ENCODE data around the gene THSD8. TPM values are rescaled to one million over a fixed set of nuclear protein-coding genes. Genes with fewer than 3 reads are reported as not detected.
"Not testable (repeated sequence)": the region's sequence is repeated elsewhere in the genome, so short reads cannot be mapped to it uniquely, and the experiment has no call there.

Gene THSD8
- total RNA-seq, 1 donor from 2014 or later, result not detected

DNA sequence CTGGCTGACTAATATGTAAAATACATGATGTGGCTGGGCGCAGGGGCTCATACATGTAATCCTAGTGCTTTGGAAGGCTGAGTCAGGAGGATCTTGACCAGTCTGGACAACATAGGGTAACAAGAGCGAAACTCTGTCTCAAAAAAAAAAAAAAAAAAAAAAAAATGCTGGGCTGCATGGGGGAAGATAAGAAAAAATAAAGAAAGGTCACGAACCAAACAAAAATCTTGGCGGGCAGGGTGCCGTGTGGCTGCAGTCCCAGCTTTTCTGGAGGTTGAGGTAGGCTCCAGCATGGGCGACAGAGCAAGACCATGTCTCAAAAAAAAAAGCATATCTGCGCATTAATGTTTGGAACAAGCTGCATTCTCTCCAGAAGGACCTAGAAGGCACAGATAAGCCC, 13.2 kb downstream of the THSD8 start:
- no peaks in the 10 kb centered on the region for H4K20me1 ChIP-seq (ENCODE audit: low read depth)
- no peaks in the 10 kb centered on the region for H3K27me3 ChIP-seq
- H3K4me2 ChIP-seq, result no peak overlapping the region
- Mint-ChIP-seq H3K4me3 (no peak overlapping the region), H3K36me3 (peaks cover 8% of the 10 kb centered on the region), H3K27ac (no peak overlapping the region), H3K9me3 (no peaks in the 10 kb centered on the region), H3K27me3 (ENCODE audit: insufficient read depth, low read depth) (peaks cover 6% of the 10 kb centered on the region), H3K4me1 (no peaks in the 10 kb centered on the region)
- no peak overlapping the region for H3K9ac ChIP-seq
- no peaks in the 10 kb centered on the region for H3F3A ChIP-seq (ENCODE audit: low read depth)
- no peaks in the 10 kb centered on the region for H3K79me2 ChIP-seq (ENCODE audit: low read depth)
- no peak for TF ChIP-seq EZH2phosphoT487 (IDR thresholded peaks at IDR 0.05)
- no peak for TF ChIP-seq CTCF (IDR thresholded peaks at IDR 0.05)
- no peak for TF ChIP-seq EZH2 (IDR thresholded peaks at IDR 0.05)
- no peak overlapping the region for H3K27ac ChIP-seq
- no peaks in the 10 kb centered on the region for H3K4me1 ChIP-seq
- no peaks in the 10 kb centered on the region for H3K36me3 ChIP-seq
- no peak for DNase-seq (ENCODE audit: low spot score)
- H3K9me3 ChIP-seq (ENCODE audit: low read depth), result no peaks in the 10 kb centered on the region
- H2AFZ ChIP-seq (replicated peaks), result no peak overlapping the region
- no peak overlapping the region for H3K4me3 ChIP-seq

- H3K36me3 Mint-ChIP-seq, H3K27ac Mint-ChIP-seq, H3K4me1 Mint-ChIP-seq: not testable (repeated sequence)
Observed at GRCh38 chr19:12817188-12817587, 15.3 kb downstream of the THSD8 start.

GRCh38 chr19:12817810-12818209, 15.9 kb downstream of the THSD8 start:
- H3K4me1 ChIP-seq; DNase-seq (ENCODE audit: low spot score); H3K4me3 Mint-ChIP-seq; H3K79me2 ChIP-seq (ENCODE audit: low read depth); H4K20me1 ChIP-seq (ENCODE audit: low read depth); H2AFZ ChIP-seq (replicated peaks); H3K9ac ChIP-seq; H3F3A ChIP-seq (ENCODE audit: low read depth); H3K4me1 Mint-ChIP-seq; H3K27ac ChIP-seq; H3K36me3 Mint-ChIP-seq; H3K9me3 Mint-ChIP-seq; H3K27ac Mint-ChIP-seq; H3K9me3 ChIP-seq (ENCODE audit: low read depth); H3K27me3 Mint-ChIP-seq (ENCODE audit: insufficient read depth, low read depth); H3K4me3 ChIP-seq; H3K4me2 ChIP-seq; H3K36me3 ChIP-seq; H3K27me3 ChIP-seq: not testable (repeated sequence)

More at GRCh38 chr19:12817188-12817587, 15.3 kb downstream of the THSD8 start:
- not testable (repeated sequence) for H2AFZ ChIP-seq (replicated peaks); H3K4me3 ChIP-seq; H3K27ac ChIP-seq; H3K4me3 Mint-ChIP-seq; H3K9me3 Mint-ChIP-seq; H3K36me3 ChIP-seq; H3F3A ChIP-seq (ENCODE audit: low read depth); H3K9me3 ChIP-seq (ENCODE audit: low read depth); H3K27me3 Mint-ChIP-seq (ENCODE audit: insufficient read depth, low read depth); H3K27me3 ChIP-seq; H4K20me1 ChIP-seq (ENCODE audit: low read depth); H3K79me2 ChIP-seq (ENCODE audit: low read depth); DNase-seq (ENCODE audit: low spot score); H3K4me2 ChIP-seq; H3K4me1 ChIP-seq; H3K9ac ChIP-seq

GRCh38 chr19:12821761-12822160, 19.9 kb downstream of the THSD8 start:
- Mint-ChIP-seq H3K4me1 (peaks cover 7% of the 10 kb centered on the region), H3K36me3 (no peaks in the 10 kb centered on the region), H3K4me3 (no peak overlapping the region), H3K27me3 (ENCODE audit: insufficient read depth, low read depth) (peaks cover 13% of the 10 kb centered on the region), H3K9me3 (peaks cover 7% of the 10 kb centered on the region), H3K27ac (no peak overlapping the region)
- DNase-seq (ENCODE audit: low spot score), result no peak
- Histone ChIP-seq H4K20me1 (ENCODE audit: low read depth) (no peaks in the 10 kb centered on the region), H2AFZ (replicated peaks) (no peak overlapping the region), H3K4me1 (no peaks in the 10 kb centered on the region), H3K9me3 (ENCODE audit: low read depth) (no peaks in the 10 kb centered on the region), H3K4me2 (no peak overlapping the region), H3K27ac (no peak overlapping the region), H3K9ac (no peak overlapping the region), H3K4me3 (no peak overlapping the region), H3K79me2 (ENCODE audit: low read depth) (no peaks in the 10 kb centered on the region), H3F3A (ENCODE audit: low read depth) (peaks cover 24% of the 10 kb centered on the region), H3K36me3 (no peaks in the 10 kb centered on the region), H3K27me3 (peaks cover 4% of the 10 kb centered on the region)
- TF ChIP-seq EZH2phosphoT487 (IDR thresholded peaks at IDR 0.05) (no peak), CTCF (IDR thresholded peaks at IDR 0.05) (no peak), EZH2 (IDR thresholded peaks at IDR 0.05) (no peak)
